ENCODE results near the gene ABCC1. TPM values are rescaled to one million over a fixed set of nuclear protein-coding genes. Genes with fewer than 3 reads are reported as not detected.

Gene ABCC1
- total RNA-seq (2014; rRNA removed; shearing (Covaris generic); ENCODE audit: low replicate concordance) = 23.6 and 28.3 TPM in 2 replicates

DNA sequence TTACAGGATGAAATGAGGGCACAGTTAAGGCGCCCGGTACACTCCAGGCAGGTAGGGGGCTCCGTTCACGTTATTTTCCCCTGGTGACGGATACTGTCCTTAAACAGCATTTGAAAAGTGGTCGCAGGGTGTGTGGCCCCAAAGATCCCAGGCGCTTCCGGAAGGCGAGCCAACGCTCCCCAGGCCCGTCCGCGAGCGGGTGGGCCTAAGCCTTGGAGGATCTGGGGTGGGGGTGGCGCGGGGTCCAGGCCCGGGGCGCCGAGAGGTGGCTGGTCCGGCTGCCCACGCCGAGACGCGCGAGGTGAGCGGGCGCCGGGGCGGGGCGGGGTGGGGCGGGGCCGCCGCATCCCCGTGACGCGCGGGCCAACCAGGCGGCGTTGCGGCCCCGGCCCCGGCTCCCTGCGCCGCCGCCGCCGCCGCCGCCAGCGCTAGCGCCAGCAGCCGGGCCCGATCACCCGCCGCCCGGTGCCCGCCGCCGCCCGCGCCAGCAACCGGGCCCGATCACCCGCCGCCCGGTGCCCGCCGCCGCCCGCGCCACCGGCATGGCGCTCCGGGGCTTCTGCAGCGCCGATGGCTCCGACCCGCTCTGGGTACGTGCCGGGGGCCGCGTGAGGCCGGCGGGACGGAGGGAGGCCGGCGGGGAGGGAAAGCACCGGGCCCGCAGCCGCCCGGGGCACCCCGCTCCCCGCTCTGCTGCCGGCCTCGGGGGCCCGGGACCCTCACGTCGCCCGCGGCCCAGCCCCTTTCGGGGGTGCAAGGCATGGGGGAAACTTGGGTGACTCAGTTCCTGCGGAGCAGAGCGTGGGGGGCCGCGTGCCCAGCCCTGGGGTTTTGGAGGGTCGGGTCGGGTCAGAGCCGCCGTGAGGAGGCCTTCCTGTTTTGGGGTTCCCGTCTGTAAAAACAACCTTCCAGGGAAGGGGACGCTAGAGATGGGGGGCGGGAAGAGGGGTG lies at the start of gene ABCC1:
TSS of gene ABCC1 (plus strand) at position 407 of the 951 bp plus-strand sequence. CDS start at position 543, 136 bp downstream.
- Histone ChIP-seq H2AFZ (ENCODE audit: low read length) (peak within 1 kb of the TSS; percentile 80), H3K4me2 (ENCODE audit: low read depth, low read length, poor library complexity, severe bottlenecking) (peak within 1 kb of the TSS; percentile 96), H3K9me3 (ENCODE audit: low read length) (no peaks in the 10 kb centered on the region), H3K79me2 (ENCODE audit: low read length) (peaks cover 49% of the 10 kb centered on the region), H3K9ac (ENCODE audit: low read length) (peak within 1 kb of the TSS; percentile 98), H3K9me2 (replicated peaks; ENCODE audit: insufficient read depth, low read length) (no peaks in the 10 kb centered on the region), H3K36me3 (ENCODE audit: insufficient read depth, low read length) (0 out of 2 replicates have a peak, but pooled peaks cover 4% of the 10 kb centered on the region), H3K27ac (ENCODE audit: low read length) (peak within 1 kb of the TSS; percentile 59), H3K4me3 (ENCODE audit: low read length) (peak within 1 kb of the TSS; percentile 86), H3K27me3 (ENCODE audit: low read length) (no peaks in the 10 kb centered on the region), H3K4me1 (ENCODE audit: low read length) (peaks cover 34% of the 10 kb centered on the region), H4K20me1 (ENCODE audit: insufficient read depth, low read depth, low read length) (peaks cover 14% of the 10 kb centered on the region; the same call in 1 of the 2 replicates)
- peak; percentile 78 for DNase-seq

DNA sequence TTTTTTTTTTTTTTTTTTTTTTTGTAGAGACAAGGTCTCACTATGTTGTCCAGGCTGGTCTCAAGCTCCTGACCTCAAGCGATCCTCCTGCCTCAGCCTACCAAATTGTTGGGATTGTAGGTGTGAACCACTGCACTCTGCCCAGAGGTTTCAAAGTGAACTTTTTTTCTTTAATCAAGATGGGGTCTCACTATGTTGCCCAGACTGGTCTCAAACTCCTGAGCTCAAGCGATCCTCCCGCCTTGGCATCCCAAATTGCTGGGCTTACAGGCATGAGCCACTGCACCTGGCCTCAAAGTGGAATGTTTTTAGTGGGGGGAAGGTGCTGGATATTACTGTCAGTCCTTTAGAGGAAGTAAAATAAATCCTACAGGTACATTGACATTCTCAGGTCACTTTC lies 49.1 kb upstream of the ABCC1 start:
- H3K27me3 ChIP-seq (ENCODE audit: low read length) = no peaks in the 10 kb centered on the region
- no peaks in the 10 kb centered on the region for H3K9me3 ChIP-seq (ENCODE audit: low read length)
- no peaks in the 10 kb centered on the region for H3K79me2 ChIP-seq (ENCODE audit: low read length)
- H3K4me1 ChIP-seq (ENCODE audit: low read length) = peaks cover 8% of the 10 kb centered on the region
- no peak overlapping the region for H3K27ac ChIP-seq (ENCODE audit: low read length)
- H3K4me2 ChIP-seq (ENCODE audit: low read depth, low read length, poor library complexity, severe bottlenecking) = no peak overlapping the region
- H4K20me1 ChIP-seq (ENCODE audit: insufficient read depth, low read depth, low read length) = no peaks in the 10 kb centered on the region
- no peak overlapping the region for H3K9ac ChIP-seq (ENCODE audit: low read length)
- no peak for DNase-seq
- no peak overlapping the region for H3K4me3 ChIP-seq (ENCODE audit: low read length)
- H3K9me2 ChIP-seq (replicated peaks; ENCODE audit: insufficient read depth, low read length) = no peaks in the 10 kb centered on the region
- no peaks in the 10 kb centered on the region for H3K36me3 ChIP-seq (ENCODE audit: insufficient read depth, low read length)
- H2AFZ ChIP-seq (ENCODE audit: low read length) = no peak overlapping the region

DNA sequence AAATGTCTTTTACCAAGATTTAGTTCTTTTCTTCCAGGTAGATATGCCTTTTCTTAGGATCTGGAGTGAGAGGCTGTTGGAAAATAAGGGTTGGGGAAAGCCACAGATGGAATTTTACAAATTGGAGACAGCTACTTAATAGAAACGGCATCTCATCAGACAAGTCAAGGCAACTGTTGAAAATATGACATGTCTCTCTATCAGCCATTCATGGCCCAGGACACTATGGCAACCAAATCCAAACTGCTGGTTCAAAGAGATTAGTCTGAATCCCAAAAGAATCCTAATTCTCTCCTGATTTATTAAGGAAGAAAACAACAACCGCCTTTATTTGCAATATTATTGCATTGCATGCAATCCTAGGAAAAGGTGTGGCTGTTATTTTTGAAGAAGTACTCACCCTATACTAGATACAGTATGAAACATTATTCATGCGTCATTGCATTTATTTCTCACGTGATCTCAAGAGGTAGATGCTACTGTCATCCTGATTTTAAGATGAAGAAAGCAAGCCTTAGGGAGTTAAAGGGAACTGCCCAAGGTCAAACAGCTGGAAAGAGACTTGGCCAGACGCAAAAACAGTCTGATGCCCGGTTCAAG lies 48.4 kb upstream of the ABCC1 start:
- H3K27ac ChIP-seq (ENCODE audit: low read length) = no peak overlapping the region
- H3K4me1 ChIP-seq (ENCODE audit: low read length) = peaks cover 8% of the 10 kb centered on the region
- no peak overlapping the region for H2AFZ ChIP-seq (ENCODE audit: low read length)
- no peaks in the 10 kb centered on the region for H3K36me3 ChIP-seq (ENCODE audit: insufficient read depth, low read length)
- no peaks in the 10 kb centered on the region for H3K9me2 ChIP-seq (replicated peaks; ENCODE audit: insufficient read depth, low read length)
- H3K79me2 ChIP-seq (ENCODE audit: low read length) = no peaks in the 10 kb centered on the region
- no peak overlapping the region for H3K4me3 ChIP-seq (ENCODE audit: low read length)
- no peaks in the 10 kb centered on the region for H3K27me3 ChIP-seq (ENCODE audit: low read length)
- DNase-seq = no peak
- no peaks in the 10 kb centered on the region for H4K20me1 ChIP-seq (ENCODE audit: insufficient read depth, low read depth, low read length)
- H3K4me2 ChIP-seq (ENCODE audit: low read depth, low read length, poor library complexity, severe bottlenecking) = no peak overlapping the region
- H3K9me3 ChIP-seq (ENCODE audit: low read length) = no peaks in the 10 kb centered on the region
- no peak overlapping the region for H3K9ac ChIP-seq (ENCODE audit: low read length)

DNA sequence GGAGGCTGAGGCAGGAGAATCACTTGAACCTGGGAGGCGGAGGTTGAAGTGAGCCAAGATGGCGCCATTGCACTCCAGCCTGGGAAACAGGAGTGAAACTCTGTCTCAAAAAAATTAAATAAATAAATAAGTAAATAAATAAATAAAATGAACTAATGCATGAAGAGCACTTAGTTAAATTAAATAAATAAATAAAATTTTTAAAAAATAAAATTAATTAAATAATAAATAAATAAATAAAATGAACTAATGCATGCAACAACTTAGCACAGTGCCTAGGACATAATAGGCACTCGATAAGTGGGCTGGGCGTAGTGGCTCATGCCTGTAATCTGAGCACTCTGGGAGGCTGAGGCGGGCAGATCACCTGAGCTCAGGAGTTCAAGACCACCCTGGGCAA lies 45.5 kb upstream of the ABCC1 start:
- no peaks in the 10 kb centered on the region for H3K79me2 ChIP-seq (ENCODE audit: low read length)
- no peak overlapping the region for H3K27ac ChIP-seq (ENCODE audit: low read length)
- no peak overlapping the region for H2AFZ ChIP-seq (ENCODE audit: low read length)
- H3K36me3 ChIP-seq (ENCODE audit: insufficient read depth, low read length) = no peaks in the 10 kb centered on the region
- no peaks in the 10 kb centered on the region for H3K9me2 ChIP-seq (replicated peaks; ENCODE audit: insufficient read depth, low read length)
- DNase-seq = no peak
- H3K9me3 ChIP-seq (ENCODE audit: low read length) = no peaks in the 10 kb centered on the region
- H3K9ac ChIP-seq (ENCODE audit: low read length) = no peak overlapping the region
- H3K4me1 ChIP-seq (ENCODE audit: low read length) = peaks cover 8% of the 10 kb centered on the region
- H4K20me1 ChIP-seq (ENCODE audit: insufficient read depth, low read depth, low read length) = no peaks in the 10 kb centered on the region
- H3K4me2 ChIP-seq (ENCODE audit: low read depth, low read length, poor library complexity, severe bottlenecking) = no peak overlapping the region
- no peak overlapping the region for H3K4me3 ChIP-seq (ENCODE audit: low read length)
- no peaks in the 10 kb centered on the region for H3K27me3 ChIP-seq (ENCODE audit: low read length)

DNA sequence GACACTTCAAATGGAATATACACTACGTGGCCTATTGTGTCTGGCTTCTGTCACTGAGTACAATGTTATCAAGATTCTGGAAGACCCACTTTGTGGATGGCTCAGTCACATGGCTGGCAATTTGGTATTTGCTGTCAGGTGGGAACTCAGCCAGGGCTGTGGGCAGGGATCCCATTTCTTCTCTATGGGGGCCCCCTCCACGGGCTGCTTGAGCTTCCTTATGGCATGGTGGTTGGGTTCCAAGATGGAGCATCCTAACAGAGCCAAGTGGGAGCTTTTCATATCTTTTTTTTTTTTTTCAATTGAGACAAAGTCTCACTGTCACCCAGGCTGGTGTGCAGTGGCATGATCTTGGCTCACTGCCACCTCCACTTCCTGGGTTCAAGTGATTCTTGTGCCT lies 43.0 kb upstream of the ABCC1 start:
- no peaks in the 10 kb centered on the region for H3K9me3 ChIP-seq (ENCODE audit: low read length)
- H4K20me1 ChIP-seq (ENCODE audit: insufficient read depth, low read depth, low read length) = no peaks in the 10 kb centered on the region
- H3K4me3 ChIP-seq (ENCODE audit: low read length) = no peak overlapping the region
- H3K27ac ChIP-seq (ENCODE audit: low read length) = no peak overlapping the region
- no peaks in the 10 kb centered on the region for H3K27me3 ChIP-seq (ENCODE audit: low read length)
- peaks cover 8% of the 10 kb centered on the region for H3K4me1 ChIP-seq (ENCODE audit: low read length)
- no peaks in the 10 kb centered on the region for H3K9me2 ChIP-seq (replicated peaks; ENCODE audit: insufficient read depth, low read length)
- H3K79me2 ChIP-seq (ENCODE audit: low read length) = no peaks in the 10 kb centered on the region
- no peak overlapping the region for H3K9ac ChIP-seq (ENCODE audit: low read length)
- no peak overlapping the region for H2AFZ ChIP-seq (ENCODE audit: low read length)
- no peaks in the 10 kb centered on the region for H3K36me3 ChIP-seq (ENCODE audit: insufficient read depth, low read length)
- no peak for DNase-seq
- no peak overlapping the region for H3K4me2 ChIP-seq (ENCODE audit: low read depth, low read length, poor library complexity, severe bottlenecking)

DNA sequence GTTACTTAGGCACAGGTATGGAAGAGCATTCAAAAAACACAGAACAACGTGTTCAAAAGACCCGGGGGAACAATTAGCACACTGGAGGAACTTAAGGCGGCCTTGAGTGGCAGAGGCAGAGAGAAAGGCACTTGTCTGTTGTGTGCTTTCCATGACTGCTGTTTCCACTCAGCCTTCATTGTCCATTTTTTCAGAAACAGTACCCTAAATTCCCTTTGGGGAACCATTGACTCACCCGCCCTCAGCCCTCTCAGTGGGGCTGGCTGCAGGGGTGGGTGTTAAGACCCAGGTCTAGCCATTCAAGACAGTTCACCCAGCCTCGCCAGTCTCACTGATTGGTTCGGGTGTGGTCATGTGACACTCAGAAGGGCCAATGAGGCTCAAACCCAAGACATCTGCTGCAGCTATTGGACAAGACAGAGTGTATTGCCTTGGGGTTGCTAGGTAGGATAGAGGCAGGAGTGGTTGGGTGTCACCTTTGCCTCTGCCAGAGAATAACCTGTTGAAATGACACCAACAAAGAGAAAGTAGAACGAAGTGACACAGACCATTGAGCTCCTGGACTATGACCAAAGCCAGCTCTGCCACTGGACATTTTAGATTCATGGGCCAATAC lies 41.4 kb upstream of the ABCC1 start:
- Histone ChIP-seq H3K4me3 (ENCODE audit: low read length) (peak overlapping the region; percentile 41; the same call in 1 of the 2 replicates), H3K9me3 (ENCODE audit: low read length) (no peaks in the 10 kb centered on the region), H3K27ac (ENCODE audit: low read length) (no peak overlapping the region), H2AFZ (ENCODE audit: low read length) (peak overlapping the region; percentile 96), H3K9me2 (replicated peaks; ENCODE audit: insufficient read depth, low read length) (no peaks in the 10 kb centered on the region), H3K4me1 (ENCODE audit: low read length) (peaks cover 8% of the 10 kb centered on the region), H3K79me2 (ENCODE audit: low read length) (no peaks in the 10 kb centered on the region), H3K4me2 (ENCODE audit: low read depth, low read length, poor library complexity, severe bottlenecking) (peak overlapping the region; percentile 59), H3K9ac (ENCODE audit: low read length) (peak overlapping the region; percentile 35), H4K20me1 (ENCODE audit: insufficient read depth, low read depth, low read length) (no peaks in the 10 kb centered on the region), H3K36me3 (ENCODE audit: insufficient read depth, low read length) (no peaks in the 10 kb centered on the region), H3K27me3 (ENCODE audit: low read length) (no peaks in the 10 kb centered on the region)
- DNase-seq = peak; percentile 98

DNA sequence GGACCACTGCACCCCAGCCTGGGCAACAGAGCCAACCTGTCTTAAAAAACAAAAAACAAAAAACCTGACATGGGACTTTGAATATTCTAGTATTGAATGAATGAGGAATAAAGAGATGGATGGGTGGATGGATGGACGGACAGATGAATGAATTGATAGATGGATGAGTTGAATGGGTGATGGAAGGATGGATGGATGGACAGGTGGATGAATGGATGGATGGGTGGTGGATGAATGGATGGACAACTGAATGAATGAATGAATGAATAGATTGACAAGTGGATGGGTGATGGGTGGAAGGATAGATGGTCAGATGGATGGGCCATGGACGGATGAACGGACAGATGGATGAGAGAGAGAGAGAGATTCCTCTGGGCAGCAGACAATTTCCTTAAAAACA lies 38.2 kb upstream of the ABCC1 start:
- Histone ChIP-seq H3K4me3 (ENCODE audit: low read length) (no peak overlapping the region), H3K4me1 (ENCODE audit: low read length) (peaks cover 8% of the 10 kb centered on the region), H3K27ac (ENCODE audit: low read length) (no peak overlapping the region), H4K20me1 (ENCODE audit: insufficient read depth, low read depth, low read length) (no peaks in the 10 kb centered on the region), H3K9me2 (replicated peaks; ENCODE audit: insufficient read depth, low read length) (no peaks in the 10 kb centered on the region), H3K27me3 (ENCODE audit: low read length) (no peaks in the 10 kb centered on the region), H3K9ac (ENCODE audit: low read length) (no peak overlapping the region), H3K79me2 (ENCODE audit: low read length) (no peaks in the 10 kb centered on the region), H3K9me3 (ENCODE audit: low read length) (no peaks in the 10 kb centered on the region), H3K4me2 (ENCODE audit: low read depth, low read length, poor library complexity, severe bottlenecking) (no peak overlapping the region), H2AFZ (ENCODE audit: low read length) (no peak overlapping the region), H3K36me3 (ENCODE audit: insufficient read depth, low read length) (no peaks in the 10 kb centered on the region)
- no peak for DNase-seq

Measured in Karpas-422 (cell line).